ENCODE data around the gene SMPD1.
A peak's percentile ranks its signal among the peaks of the same experiment; 100 is the strongest.
"Not testable (repeated sequence)": the region's sequence is repeated elsewhere in the genome, so short reads cannot be mapped to it uniquely, and the experiment has no call there.

The SMPD1 gene

DNA sequence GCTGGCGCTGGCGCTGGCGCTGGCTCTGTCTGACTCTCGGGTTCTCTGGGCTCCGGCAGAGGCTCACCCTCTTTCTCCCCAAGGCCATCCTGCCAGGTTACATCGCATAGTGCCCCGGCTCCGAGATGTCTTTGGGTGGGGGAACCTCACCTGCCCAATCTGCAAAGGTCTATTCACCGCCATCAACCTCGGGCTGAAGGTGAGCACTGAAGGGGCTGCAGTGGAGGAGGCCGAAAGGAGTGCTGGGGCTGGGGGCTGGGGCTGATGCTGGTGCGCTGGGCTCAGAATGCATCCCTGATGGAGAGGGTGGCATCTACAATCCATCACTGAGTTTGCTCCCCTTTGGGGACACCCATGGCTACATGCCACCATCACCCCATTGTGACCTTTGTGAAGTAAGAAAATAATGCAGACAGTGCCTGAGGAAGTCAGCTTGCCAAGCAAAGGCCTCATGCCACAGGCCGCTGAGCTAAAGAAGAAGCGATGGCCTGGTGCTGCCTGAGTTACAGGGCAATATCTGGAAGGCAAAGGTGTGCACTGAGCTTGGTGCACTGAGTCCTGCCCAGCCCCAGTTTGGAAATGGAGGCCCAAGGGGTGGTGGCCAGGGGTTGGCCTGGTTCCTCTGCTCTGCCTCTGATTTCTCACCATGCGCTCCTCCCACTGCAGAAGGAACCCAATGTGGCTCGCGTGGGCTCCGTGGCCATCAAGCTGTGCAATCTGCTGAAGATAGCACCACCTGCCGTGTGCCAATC, 620 bp downstream of the SMPD1 start:
- no peak for DNase-seq (ENCODE audit: low spot score)

- no peak for DNase-seq (ENCODE audit: low spot score)
Observed at GRCh38 chr11:6391537-6392134, 1.4 kb downstream of the SMPD1 start.

GRCh38 chr11:6392251-6392650, 2.0 kb downstream of the SMPD1 start:
- DNase-seq (ENCODE audit: low spot score), result not testable (repeated sequence)

GRCh38 chr11:6393989-6394670, 3.9 kb downstream of the SMPD1 start:
- no peak for DNase-seq (ENCODE audit: low spot score)

DNA sequence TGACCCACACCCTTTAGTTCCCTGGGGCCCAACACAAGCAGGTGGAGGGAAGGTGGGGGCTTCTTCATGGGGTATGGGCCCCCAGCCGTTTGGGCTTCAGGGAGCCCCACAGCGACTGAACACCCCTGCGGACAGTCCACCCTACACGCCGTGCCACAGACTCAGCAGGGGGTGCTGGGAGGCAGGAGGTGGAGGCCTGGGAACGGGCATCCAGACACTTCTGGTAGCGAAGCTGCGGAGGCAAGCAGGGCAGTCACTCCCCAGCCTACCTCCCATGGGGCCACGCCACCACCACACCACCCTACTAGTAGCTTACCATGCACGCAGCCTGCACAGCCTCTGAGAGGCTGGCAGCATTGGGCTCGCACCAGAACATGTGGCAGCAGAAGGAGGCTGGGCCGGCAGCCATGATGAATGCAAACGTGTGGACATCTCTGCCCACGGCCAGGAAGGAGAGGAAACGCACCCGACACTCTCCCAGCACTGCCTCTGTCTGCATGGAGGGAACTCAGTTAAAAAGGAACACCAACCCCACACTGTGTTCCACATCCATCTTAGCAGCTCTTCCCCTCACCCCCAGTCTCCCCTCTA, 5.3 kb downstream of the SMPD1 start:
- no peak for DNase-seq (ENCODE audit: low spot score)

GRCh38 chr11:6397156-6397555, 6.9 kb downstream of the SMPD1 start:
- DNase-seq (ENCODE audit: low spot score), result no peak

- no peak for DNase-seq (ENCODE audit: low spot score)
Observed at GRCh38 chr11:6397636-6398035, 7.4 kb downstream of the SMPD1 start.

- peak; percentile 54 for DNase-seq (ENCODE audit: low spot score)
Observed at GRCh38 chr11:6400431-6401345, 10.4 kb downstream of the SMPD1 start.

- no peak for DNase-seq (ENCODE audit: low spot score)
Observed at GRCh38 chr11:6401464-6401863, 11.2 kb downstream of the SMPD1 start.

- DNase-seq (ENCODE audit: low spot score), result no peak
Observed at GRCh38 chr11:6402061-6402470, 11.8 kb downstream of the SMPD1 start.

DNA sequence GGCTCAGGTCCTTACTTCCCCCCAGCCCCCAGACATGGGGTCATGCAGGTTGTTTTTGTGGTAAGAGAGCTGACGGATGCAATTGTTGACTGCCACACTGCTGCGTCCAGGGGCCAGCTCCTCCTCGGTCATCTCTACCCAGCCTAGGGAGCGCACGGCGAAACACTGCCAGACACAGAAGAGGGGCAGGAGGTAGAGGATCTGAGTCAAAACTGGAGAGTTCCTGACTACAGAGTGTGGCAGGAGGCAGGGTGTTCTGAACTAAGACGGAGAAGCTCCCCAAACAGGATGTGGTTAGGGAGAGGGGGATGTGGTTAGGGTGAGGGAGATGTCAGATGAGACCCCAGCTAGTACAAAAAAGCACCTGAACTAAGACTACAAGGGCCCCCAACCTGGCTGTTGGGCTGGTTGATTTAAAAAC, 12.3 kb downstream of the SMPD1 start:
- DNase-seq (ENCODE audit: low spot score), result no peak

DNA sequence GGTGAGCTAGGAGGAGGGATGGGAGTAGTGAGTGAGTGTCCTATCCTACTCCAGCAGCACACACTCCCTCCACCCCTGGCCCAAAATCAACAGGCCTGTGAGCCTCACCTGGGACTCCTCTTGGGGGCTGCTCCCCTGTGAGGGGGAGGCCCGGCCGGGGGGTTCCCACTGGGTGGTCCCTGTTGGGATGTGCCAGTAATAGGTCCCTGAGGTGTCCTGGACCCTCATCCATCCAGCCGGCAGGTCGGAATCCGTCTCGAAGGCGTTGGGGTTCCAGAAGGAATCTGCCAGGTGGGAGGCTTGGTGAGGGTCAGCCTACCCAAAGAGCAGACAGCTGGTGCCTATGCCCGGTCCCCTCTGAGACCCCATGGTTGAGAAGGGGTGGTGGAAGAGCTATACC, 13.3 kb downstream of the SMPD1 start:
- DNase-seq (ENCODE audit: low spot score), result no peak

DNA sequence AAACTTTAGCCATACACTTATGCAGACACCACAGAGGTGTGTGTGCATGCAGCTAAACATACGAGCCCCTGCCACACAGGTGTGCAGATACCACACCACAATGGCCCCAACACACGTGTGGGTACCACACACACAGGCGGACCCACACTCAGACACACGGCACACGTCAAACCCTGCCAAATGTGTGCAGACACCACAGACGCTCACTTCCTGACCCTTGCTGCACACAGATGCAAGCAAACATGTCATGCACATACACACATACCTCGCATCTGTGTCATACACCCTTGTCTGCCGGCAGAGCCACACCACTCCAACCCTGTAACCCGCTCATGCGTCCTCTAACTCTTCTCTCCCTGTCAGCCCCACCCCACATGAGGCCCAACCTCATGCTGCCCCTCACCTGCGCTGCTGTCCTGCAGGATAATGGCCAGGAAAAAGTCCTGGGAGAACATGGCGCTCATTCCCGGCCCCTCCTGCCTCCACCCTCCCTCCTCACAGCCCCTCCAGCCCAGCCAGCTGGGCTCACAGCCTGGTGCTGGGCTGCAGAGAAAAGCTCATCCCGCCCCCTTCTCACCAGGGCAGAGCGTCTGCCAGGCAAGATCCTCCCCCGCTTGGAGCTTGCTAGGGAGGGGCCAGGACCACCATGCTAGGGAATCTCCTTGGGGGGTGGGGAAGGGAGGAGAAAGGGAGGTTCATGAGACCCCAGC, 14.2 kb downstream of the SMPD1 start:
- DNase-seq (ENCODE audit: low spot score), result peak; percentile 80

GRCh38 chr11:6405052-6405667, 14.9 kb downstream of the SMPD1 start:
- DNase-seq (ENCODE audit: low spot score), result peak; percentile 83

DNA sequence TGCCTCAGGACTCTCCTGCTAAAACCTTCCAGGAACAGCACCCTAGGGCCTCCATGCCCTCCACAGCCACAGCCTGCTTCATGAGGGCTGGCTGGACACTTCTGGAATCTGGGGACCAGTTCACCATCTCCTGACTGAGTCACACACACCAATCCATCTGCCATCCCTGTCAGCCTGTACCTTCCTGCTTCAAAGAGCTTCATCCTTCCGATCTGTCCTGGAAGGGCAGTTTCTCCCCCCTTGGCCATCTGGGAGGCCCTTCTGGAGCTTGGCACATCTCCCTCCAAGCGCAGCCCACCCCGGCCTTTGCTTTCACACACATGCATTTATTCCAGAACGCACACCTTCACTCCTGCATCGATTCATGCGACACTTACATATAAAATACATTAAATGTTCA, 15.6 kb downstream of the SMPD1 start:
- no peak for DNase-seq (ENCODE audit: low spot score)

- no peak for DNase-seq (ENCODE audit: low spot score)
Observed at GRCh38 chr11:6406370-6406769, 16.1 kb downstream of the SMPD1 start.

DNA sequence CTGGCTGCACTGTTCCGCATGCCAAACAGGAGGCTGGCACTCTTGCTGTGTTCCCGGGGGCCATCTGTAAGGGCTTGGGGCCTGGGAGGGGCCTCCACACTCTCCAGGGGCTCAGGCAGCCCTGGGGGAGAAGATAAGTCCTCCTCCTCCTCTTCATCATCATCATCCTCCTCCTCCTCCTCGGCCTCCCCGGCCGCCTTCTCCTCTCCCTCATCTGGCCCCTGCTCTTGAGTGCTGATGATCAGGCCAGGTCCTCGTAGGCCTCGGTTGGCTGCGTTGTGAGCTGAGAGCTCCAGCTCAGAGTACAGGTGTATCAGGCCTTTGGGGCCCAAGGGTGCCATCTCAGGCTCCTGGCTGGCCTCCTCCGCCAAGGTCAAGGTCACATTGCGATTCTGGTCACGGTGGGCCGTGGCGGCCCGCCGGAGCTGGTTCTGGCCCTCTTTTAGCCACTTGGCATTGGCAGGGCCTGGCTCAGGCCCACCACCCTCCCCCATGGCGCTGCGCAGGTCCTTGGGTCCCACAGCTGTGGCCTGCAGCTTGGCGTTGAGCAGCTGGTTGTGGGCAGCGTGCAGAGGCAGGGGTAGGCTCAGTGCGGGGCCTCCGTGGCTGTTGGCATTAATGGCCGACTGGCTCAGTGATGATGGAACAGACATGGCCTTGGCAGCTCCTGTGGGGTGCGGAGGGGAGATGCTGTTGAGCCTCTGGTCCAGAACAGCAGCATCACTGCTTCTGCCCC, 20.6 kb downstream of the SMPD1 start:
- DNase-seq (ENCODE audit: low spot score), result peak; percentile 78

GRCh38 chr11:6411594-6412031, 21.3 kb downstream of the SMPD1 start:
- peak; percentile 93 for DNase-seq (ENCODE audit: low spot score)

- DNase-seq (ENCODE audit: low spot score), result no peak
Observed at GRCh38 chr11:6413791-6414201, 23.5 kb downstream of the SMPD1 start.

DNA sequence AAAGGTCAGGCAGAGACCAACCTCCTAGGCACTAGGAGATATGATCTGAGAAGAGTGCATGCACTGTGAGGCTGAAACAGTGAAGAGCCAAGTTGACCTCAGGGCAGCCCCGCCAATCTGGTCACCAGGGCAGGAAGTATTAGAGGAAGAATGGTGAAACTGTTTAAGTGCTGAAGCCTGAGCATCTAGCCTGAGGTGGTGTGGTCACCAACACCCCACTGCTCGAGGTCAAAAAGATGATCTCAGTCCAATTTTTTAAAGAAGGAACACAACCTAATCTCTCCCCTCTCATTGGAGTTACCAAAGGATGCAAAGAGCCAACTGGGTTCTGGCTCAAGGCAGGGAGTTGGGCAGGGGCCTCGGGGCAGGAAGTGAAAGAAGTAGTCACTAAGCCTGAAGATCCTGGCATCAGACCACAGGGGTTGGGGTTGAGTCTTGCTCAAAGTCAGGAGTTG, 24.6 kb downstream of the SMPD1 start:
- no peak for DNase-seq (ENCODE audit: low spot score)

Measured in Ammon's horn (tissue), 1 donor.